ENCODE data around the gene ATP6V1B1. TPM values are rescaled to one million over a fixed set of nuclear protein-coding genes. Genes with fewer than 3 reads are reported as not detected.
A peak's percentile ranks its signal among the peaks of the same experiment; 100 is the strongest.

The ATP6V1B1 gene
- total RNA-seq, 2 donors from 2014 or later: not detected

- Mint-ChIP-seq H3K27me3 (ENCODE audit: insufficient read depth) (peaks cover 99% of the 10 kb centered on the region), H3K4me1 (peaks cover 16% of the 10 kb centered on the region), H3K9me3 (no peaks in the 10 kb centered on the region), H3K27ac (no peak overlapping the region), H3K4me3 (no peak overlapping the region), H3K36me3 (ENCODE audit: low read depth) (no peaks in the 10 kb centered on the region)
- H3K27ac ChIP-seq (ENCODE audit: low read depth, low read length): no peak overlapping the region
- peaks cover 100% of the 10 kb centered on the region for H3K27me3 ChIP-seq (ENCODE audit: control insufficient read depth, insufficient read depth, low read length, poor library complexity, severe bottlenecking)
- DNase-seq: peak; percentile 65
- H3K9me3 ChIP-seq (ENCODE audit: control insufficient read depth, low read length): no peaks in the 10 kb centered on the region
- TF ChIP-seq, protein P1, sequence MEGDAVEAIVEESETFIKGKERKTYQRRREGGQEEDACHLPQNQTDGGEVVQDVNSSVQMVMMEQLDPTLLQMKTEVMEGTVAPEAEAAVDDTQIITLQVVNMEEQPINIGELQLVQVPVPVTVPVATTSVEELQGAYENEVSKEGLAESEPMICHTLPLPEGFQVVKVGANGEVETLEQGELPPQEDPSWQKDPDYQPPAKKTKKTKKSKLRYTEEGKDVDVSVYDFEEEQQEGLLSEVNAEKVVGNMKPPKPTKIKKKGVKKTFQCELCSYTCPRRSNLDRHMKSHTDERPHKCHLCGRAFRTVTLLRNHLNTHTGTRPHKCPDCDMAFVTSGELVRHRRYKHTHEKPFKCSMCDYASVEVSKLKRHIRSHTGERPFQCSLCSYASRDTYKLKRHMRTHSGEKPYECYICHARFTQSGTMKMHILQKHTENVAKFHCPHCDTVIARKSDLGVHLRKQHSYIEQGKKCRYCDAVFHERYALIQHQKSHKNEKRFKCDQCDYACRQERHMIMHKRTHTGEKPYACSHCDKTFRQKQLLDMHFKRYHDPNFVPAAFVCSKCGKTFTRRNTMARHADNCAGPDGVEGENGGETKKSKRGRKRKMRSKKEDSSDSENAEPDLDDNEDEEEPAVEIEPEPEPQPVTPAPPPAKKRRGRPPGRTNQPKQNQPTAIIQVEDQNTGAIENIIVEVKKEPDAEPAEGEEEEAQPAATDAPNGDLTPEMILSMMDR (conservative IDR thresholded peaks at IDR 0.05): no peak
- no peak overlapping the region for H3K4me3 ChIP-seq (ENCODE audit: low read length)
- 3 to 8% methylated on average over 8 to 35 of the region's 35 CpGs for WGBS, 2 experiments (ENCODE audit: insufficient coverage in 1 of 2, insufficient read length in 1 of 2)
- no peaks in the 10 kb centered on the region for H3K36me3 ChIP-seq (ENCODE audit: control insufficient read depth, insufficient read depth, low read length)
- no peak overlapping the region for H3K9ac ChIP-seq (ENCODE audit: extremely low read depth, low read length, poor library complexity, severe bottlenecking)
- peaks cover 5% of the 10 kb centered on the region for H3K4me1 ChIP-seq (ENCODE audit: control insufficient read depth, insufficient read depth, low read length)
These were observed 38.3 kb upstream of the ATP6V1B1 start for GRCh38 chr2:70897203-70897976.

GRCh38 chr2:70897977-70898226, 37.8 kb upstream of the ATP6V1B1 start:
- TF ChIP-seq, protein P1 (conservative IDR thresholded peaks at IDR 0.05): no peak
- 4 to 15% methylated on average over 4 to 5 of the region's 5 CpGs for WGBS, 2 experiments (ENCODE audit: insufficient coverage in 1 of 2, insufficient read length in 1 of 2)
- no peak overlapping the region for H3K9ac ChIP-seq (ENCODE audit: extremely low read depth, low read length, poor library complexity, severe bottlenecking)
- Mint-ChIP-seq H3K27ac (no peak overlapping the region), H3K4me3 (no peak overlapping the region), H3K4me1 (peaks cover 16% of the 10 kb centered on the region), H3K9me3 (no peaks in the 10 kb centered on the region), H3K27me3 (ENCODE audit: insufficient read depth) (peaks cover 99% of the 10 kb centered on the region), H3K36me3 (ENCODE audit: low read depth) (no peaks in the 10 kb centered on the region)
- H3K27me3 ChIP-seq (ENCODE audit: control insufficient read depth, insufficient read depth, low read length, poor library complexity, severe bottlenecking): peaks cover 100% of the 10 kb centered on the region
- H3K36me3 ChIP-seq (ENCODE audit: control insufficient read depth, insufficient read depth, low read length): no peaks in the 10 kb centered on the region
- H3K27ac ChIP-seq (ENCODE audit: low read depth, low read length): no peak overlapping the region
- no peak overlapping the region for H3K4me3 ChIP-seq (ENCODE audit: low read length)
- DNase-seq: no peak
- no peaks in the 10 kb centered on the region for H3K9me3 ChIP-seq (ENCODE audit: control insufficient read depth, low read length)
- peaks cover 5% of the 10 kb centered on the region for H3K4me1 ChIP-seq (ENCODE audit: control insufficient read depth, insufficient read depth, low read length)

DNA sequence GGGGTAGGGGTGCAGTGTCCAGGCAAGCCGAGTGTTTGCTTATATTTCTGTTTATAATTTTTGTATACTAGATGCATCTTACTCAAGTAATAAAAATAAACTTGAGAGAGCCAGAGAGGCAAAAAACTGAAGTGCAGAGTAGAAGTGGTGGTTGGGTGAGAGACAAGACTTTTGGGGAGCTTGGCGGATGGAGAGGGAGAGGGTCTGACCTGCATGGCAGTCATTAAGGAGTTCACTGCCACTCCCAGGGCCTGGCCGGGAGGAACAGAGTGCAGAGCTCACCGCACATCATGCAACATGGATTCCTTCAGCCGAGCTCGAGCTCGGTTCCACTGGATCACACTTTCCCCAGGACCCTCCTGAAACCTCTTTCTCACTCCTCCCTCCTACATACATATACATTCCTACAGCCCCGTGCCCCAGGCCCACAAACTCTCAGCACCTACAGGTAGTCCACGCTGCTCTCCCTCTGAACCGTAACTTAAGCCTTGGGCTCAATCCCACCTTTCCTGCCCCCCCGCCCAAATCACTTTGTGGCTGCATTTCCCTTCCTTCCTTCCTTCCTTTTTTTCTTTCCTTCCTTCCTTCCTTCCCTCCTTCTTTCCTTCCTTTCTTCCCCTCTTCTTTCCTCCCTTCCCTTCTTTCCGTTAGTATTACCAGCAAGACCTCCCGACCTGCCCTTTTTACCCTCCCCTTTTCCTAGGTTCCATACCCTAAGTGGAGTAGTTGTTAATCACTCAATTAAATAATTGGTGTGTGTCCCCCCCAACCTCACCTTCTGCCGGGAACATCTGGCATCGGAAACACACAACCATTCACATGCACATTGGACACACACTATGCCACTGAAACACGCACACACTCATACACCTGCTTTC, 37.1 kb upstream of the ATP6V1B1 start:
- peaks cover 16% of the 10 kb centered on the region for H3K4me1 Mint-ChIP-seq

More for the DNA sequence above, 37.1 kb upstream of the ATP6V1B1 start:
- TF ChIP-seq, protein P1 (conservative IDR thresholded peaks at IDR 0.05): no peak
- no peak overlapping the region for H3K9ac ChIP-seq (ENCODE audit: extremely low read depth, low read length, poor library complexity, severe bottlenecking)
- peak; percentile 63 for DNase-seq
- no peak overlapping the region for H3K4me3 ChIP-seq (ENCODE audit: low read length)
- Mint-ChIP-seq H3K36me3 (ENCODE audit: low read depth) (no peaks in the 10 kb centered on the region), H3K9me3 (no peaks in the 10 kb centered on the region), H3K27ac (no peak overlapping the region), H3K27me3 (ENCODE audit: insufficient read depth) (peaks cover 99% of the 10 kb centered on the region), H3K4me3 (no peak overlapping the region)
- WGBS, 2 experiments (ENCODE audit: insufficient coverage in 1 of 2, insufficient read length in 1 of 2): 10 to 11% methylated on average over 11 to 16 of the region's 16 CpGs
- H3K4me1 ChIP-seq (ENCODE audit: control insufficient read depth, insufficient read depth, low read length): peaks cover 5% of the 10 kb centered on the region
- peaks cover 100% of the 10 kb centered on the region for H3K27me3 ChIP-seq (ENCODE audit: control insufficient read depth, insufficient read depth, low read length, poor library complexity, severe bottlenecking)
- no peaks in the 10 kb centered on the region for H3K9me3 ChIP-seq (ENCODE audit: control insufficient read depth, low read length)
- H3K36me3 ChIP-seq (ENCODE audit: control insufficient read depth, insufficient read depth, low read length): no peaks in the 10 kb centered on the region
- H3K27ac ChIP-seq (ENCODE audit: low read depth, low read length): no peak overlapping the region
